NT2/D1 (cell line): ENCODE data around the gene TAF5L.

Experiments used
- SUZ12 ChIP-seq: IDR thresholded peaks from 2 replicates; pipeline ENCODE4 v1.6.1; 2011; ENCODE audit not compliant: insufficient read length, insufficient read depth; ENCODE audit errors: extremely low read depth
- YY1 ChIP-seq: IDR thresholded peaks from 2 replicates; pipeline ENCODE4 v1.6.1; 2011; ENCODE audit not compliant: insufficient read length, insufficient read depth
- ZNF274 ChIP-seq: IDR thresholded peaks from 2 replicates; pipeline ENCODE4 v1.6.1; 2011; ENCODE audit warnings: mild to moderate bottlenecking, low read depth, low read length

DNA sequence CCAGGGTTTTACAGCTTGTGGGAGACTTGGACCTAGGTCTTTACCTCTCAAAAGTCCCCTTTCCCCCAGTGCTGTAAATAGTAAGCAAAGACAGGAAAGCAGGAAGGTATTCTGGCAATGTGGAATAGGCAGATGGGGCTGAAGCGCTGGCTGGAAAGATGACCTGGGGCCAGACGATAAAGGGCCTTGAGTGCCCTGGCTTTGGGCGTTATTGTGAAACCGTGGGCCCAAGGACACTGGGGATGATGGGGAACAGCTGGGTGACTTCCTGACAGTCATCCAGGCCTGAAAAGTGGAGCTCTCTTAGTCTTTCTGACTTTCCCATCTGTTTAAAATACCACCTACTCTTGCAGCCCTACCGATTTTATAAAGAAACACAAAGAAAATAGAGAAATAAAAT is 16.5 kb upstream of the TAF5L start:
- TF ChIP-seq YY1 (no peak), SUZ12 (no peak), ZNF274 (no peak)
